HG03039 (cell line): ENCODE data around the gene PSTPIP2.

Experiments
- ATAC-seq: cut with Tn5 transposase; IDR thresholded peaks from one replicate; pipeline ENCODE4 v1.9.1; 2021; ENCODE audit warnings: mild to moderate bottlenecking, moderate library complexity; ENCODE audit not compliant: unreplicated experiment

Gene PSTPIP2

DNA sequence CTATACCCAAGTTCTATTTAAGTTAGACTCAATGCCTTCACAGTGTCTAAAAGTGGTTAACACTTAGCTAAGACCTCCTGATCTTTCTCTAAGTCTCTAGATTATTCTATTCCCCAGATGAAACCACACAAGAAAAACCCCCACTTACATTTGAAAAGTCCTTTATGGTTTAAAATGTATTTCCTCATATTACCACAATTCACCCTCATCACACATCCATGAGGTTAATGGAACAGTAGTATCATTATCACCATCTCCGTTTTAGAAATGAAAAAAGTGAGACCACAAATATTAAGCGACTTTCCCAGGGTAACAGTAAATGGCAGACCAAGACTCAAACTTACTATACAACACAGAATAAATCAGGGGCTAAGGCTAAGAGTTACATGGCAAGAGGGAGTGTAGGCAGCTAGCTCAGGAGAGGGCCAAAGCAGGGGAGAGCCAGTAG, 133.5 kb downstream of the PSTPIP2 start:
- no peak for ATAC-seq

DNA sequence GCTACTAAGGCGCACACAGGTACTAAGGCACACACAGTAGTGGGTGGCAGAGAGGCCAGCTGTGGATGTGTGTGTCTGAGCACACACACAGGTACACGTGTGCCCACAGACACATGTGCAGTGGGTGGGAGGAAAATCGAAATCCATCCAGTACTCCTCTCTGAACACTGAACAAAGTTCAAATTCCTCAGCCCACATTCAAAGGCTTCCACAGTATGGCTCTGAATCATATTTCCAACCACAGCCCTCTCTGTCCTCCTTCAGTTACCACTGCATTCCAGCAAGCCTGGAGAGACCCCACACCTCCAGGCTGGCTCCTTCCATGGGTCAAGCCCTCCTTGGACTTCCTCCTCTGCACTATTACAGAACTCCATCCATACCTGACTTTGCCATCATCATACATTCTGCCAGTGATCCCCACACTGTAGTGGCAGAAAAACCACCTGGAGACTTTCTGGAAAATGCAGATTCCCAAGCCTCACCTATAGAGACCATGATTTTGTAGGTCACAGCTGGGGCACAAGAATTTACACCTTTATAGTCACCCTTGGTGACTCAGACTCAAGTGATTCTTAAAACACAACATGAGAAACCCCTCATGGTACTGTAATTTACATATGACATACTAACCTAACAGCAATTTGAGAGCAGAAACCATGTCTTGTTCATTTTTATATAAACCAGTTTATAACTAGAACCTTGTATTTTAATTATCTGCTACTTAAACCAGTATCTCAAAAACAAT, 136.3 kb downstream of the PSTPIP2 start:
- ATAC-seq = no peak
